K562 (cell line): ENCODE results near the gene TIFAB. TPM values are rescaled to one million over a fixed set of nuclear protein-coding genes. Genes with fewer than 3 reads are reported as not detected.

ENCODE experiments used
- ATAC-seq: fragments of 200-7000 bp; cut with Tn5 transposase; 3 replicates; pipeline ENCODE4 v1.9.1; 2020; ENCODE audit warnings: moderate library complexity
- BruUV-seq: library from RNA; stranded (reverse); fragments of 400-500 nt; replicated peaks from 2 replicates; lab custom pipeline; 2021; lab: Mats Ljungman, UMichigan
- CTCF ChIA-PET: fragments of 300-600 bp; formaldehyde crosslinking; extraction: SDS; loops from one replicate; lab custom pipeline; 2021; ENCODE audit warnings: low intra/inter-chr PET ratio; lab: Yijun Ruan, JAX
- POLR2A ChIA-PET: fragments of 300-600, 350-650 bp; sonication (Branson Sonifier 250); formaldehyde crosslinking; extraction: SDS; loops from one replicate; lab custom pipeline; 2021; ENCODE audit warnings: antibody characterized with exemption, inconsistent platforms; lab: Yijun Ruan, JAX
- DNase-seq, 4 experiments: peaks; one replicate each; pipeline versions ENCODE4 v3.0.0 to v3.0.0-alpha.2; 2011 to 2018; ENCODE audit warnings: low spot score in 3 of 4, mixed read lengths in 3 of 4; ENCODE audit errors: extremely low read depth in 1 of 4
- FAIRE-seq: peaks from 2 replicates; lab custom pipeline; 2011; peaks lifted over from hg19 to GRCh38; lab: Jason Lieb, UNC
- H2AFZ ChIP-seq: 2 replicates; pipeline ENCODE4 v1.6.0; 2011; ENCODE audit warnings: low read depth, low read length, control low read depth, inconsistent platforms
- H3K27ac ChIP-seq: fragments of 200-600 bp; 3 replicates; pipeline ENCODE4 v1.8.0; 2011; ENCODE audit warnings: low read depth, mild to moderate bottlenecking, control low read depth, inconsistent platforms, low read length, moderate library complexity, mixed read lengths; ENCODE audit errors: extremely low read depth
- H3K27me3 ChIP-seq, 2 experiments: fragments of 300-600 bp in 1 of 2; 2 replicates in 1 of 2; 3 replicates in 1 of 2; pipeline versions ENCODE4 v1.6.0 to v1.8.0; 2011; ENCODE audit warnings: inconsistent platforms in 2 of 2, low read length in 2 of 2, mild to moderate bottlenecking in 1 of 2, mixed read lengths in 1 of 2, moderate library complexity in 1 of 2; ENCODE audit not compliant: control insufficient read depth in 2 of 2, insufficient read depth in 2 of 2
- H3K36me3 ChIP-seq: fragments of 300-600 bp; 3 replicates; pipeline ENCODE4 v1.8.0; 2011; ENCODE audit warnings: mild to moderate bottlenecking, low read length, inconsistent platforms; ENCODE audit not compliant: control insufficient read depth, insufficient read depth
- H3K4me1 ChIP-seq, 2 experiments: fragments of 200-600 bp in 1 of 2; replicated peaks in 1 of 2; 2 replicates in 1 of 2; 3 replicates in 1 of 2; pipeline versions ENCODE4 v1.5.1 to v1.8.0; 2011; ENCODE audit warnings: inconsistent platforms in 2 of 2, low read length in 2 of 2, mild to moderate bottlenecking in 1 of 2, mixed read lengths in 1 of 2, moderate library complexity in 1 of 2; ENCODE audit not compliant: control insufficient read depth in 2 of 2, insufficient read depth in 2 of 2
- H3K4me2 ChIP-seq: 2 replicates; pipeline ENCODE4 v1.6.1; 2011; ENCODE audit warnings: low read length, control low read depth, inconsistent platforms, mixed read lengths; ENCODE audit not compliant: insufficient read depth
- H3K4me3 ChIP-seq: fragments of 200-600 bp; sonication (generic), shearing (Covaris generic); 2 replicates; pipeline ENCODE4 v1.5.1; 2016; ENCODE audit warnings: control low read depth, inconsistent platforms
- H3K79me2 ChIP-seq: fragments of 200-600 bp; 3 replicates; pipeline ENCODE4 v1.8.0; 2011; ENCODE audit warnings: low read length, inconsistent platforms; ENCODE audit not compliant: control insufficient read depth, insufficient read depth
- H3K9ac ChIP-seq, 2 experiments: 2 replicates each; pipeline versions ENCODE4 v1.6.0 to v1.6.1; 2011; ENCODE audit warnings: low read depth in 2 of 2, low read length in 2 of 2, control low read depth in 1 of 2, inconsistent platforms in 1 of 2, mild to moderate bottlenecking in 1 of 2, mixed read lengths in 1 of 2; ENCODE audit not compliant: insufficient read depth in 1 of 2
- H3K9me1 ChIP-seq: one replicate; pipeline ENCODE4 v1.6.0; 2011; ENCODE audit warnings: inconsistent platforms, mild to moderate bottlenecking, low read length, moderate library complexity; ENCODE audit not compliant: control insufficient read depth, insufficient read depth
- H3K9me3 ChIP-seq: replicated peaks from 2 replicates; pipeline ENCODE4 v1.5.1; 2011; ENCODE audit warnings: low read depth, low read length, inconsistent platforms; ENCODE audit not compliant: control insufficient read depth, insufficient read depth
- H4K20me1 ChIP-seq: replicated peaks from 2 replicates; pipeline ENCODE4 v1.6.1; 2011; ENCODE audit warnings: low read length, inconsistent platforms, mixed read lengths; ENCODE audit not compliant: control insufficient read depth, insufficient read depth
- HSF4 ChIP-seq: fragments of 250-450 bp; sonication (Bioruptor Pico); IDR thresholded peaks from 2 replicates; pipeline ENCODE4 v2.1.2; 2022; ENCODE audit warnings: mild to moderate bottlenecking, moderate library complexity, borderline replicate concordance
- MTA3 ChIP-seq: fragments of 450-650 bp; formaldehyde crosslinking; IDR thresholded peaks from 2 replicates; pipeline ENCODE4 v1.6.1; 2017; ENCODE audit warnings: mild to moderate bottlenecking, borderline replicate concordance
- RFX5 ChIP-seq: IDR thresholded peaks from 2 replicates; pipeline ENCODE4 v1.6.1; 2011; ENCODE audit warnings: low read depth, mild to moderate bottlenecking, improper control_type of control experiment, low read length
- SMARCA5 ChIP-seq: fragments of 450-650 bp; IDR thresholded peaks from 2 replicates; pipeline ENCODE4 v1.6.1; 2016
- in situ Hi-C: fragments of 300-500 bp; cut with MboI; formaldehyde crosslinking; loops from 4 replicates; pipeline ENCODE4 v1.15.0; 2018; ENCODE audit warnings: inconsistent platforms, mixed read lengths
- intact Hi-C: fragments of 100-400 bp; cut with micrococcal nuclease; formaldehyde crosslinking; loops from 2 replicates; pipeline ENCODE4 v1.14.2; 2022
- polyA plus RNA-seq, 8 experiments: library from polyadenylated mRNA; depleted of rRNA in 4 of 8; stranded (reverse) in 5 of 8; unstranded in 3 of 8; fragments of >200 nt; fragmentation: Nextera tagmentation in 2 of 8; fragmentation: Illumina TruSeq in 1 of 8; extraction: Ambion mirVana in 2 of 8; extraction: Trizol in 1 of 8; gene quantifications; 2 replicates each; pipeline versions ENCODE4 v1.2.1 to v1.2.3, GENCODE V29; 2011 to 2014; ENCODE audit warnings: inconsistent platforms in 1 of 8, missing spikeins in 1 of 8
- total RNA-seq, 7 experiments: library from RNA; depleted of rRNA in 6 of 7; stranded (reverse); fragments of >200 nt in 6 of 7; fragmentation: Illumina TruSeq in 2 of 7; extraction: Trizol in 2 of 7; gene quantifications; 2 replicates each; pipeline versions ENCODE4 v1.2.1 to v1.2.3, GENCODE V29; 2011 to 2021; ENCODE audit warnings: low replicate concordance in 1 of 7
- TF ChIP-seq, protein P1 (sequence below): fragments of 450-650 bp; IDR thresholded peaks from 2 replicates; pipeline ENCODE4 v1.6.1; 2018; ENCODE audit not compliant: partially characterized antibody

TIFAB gene
- total and polyA plus RNA-seq, 9 of the 15 experiments (the other 6 are each of a cell fraction or from before 2014, with no cell fraction given): not detected

DNA sequence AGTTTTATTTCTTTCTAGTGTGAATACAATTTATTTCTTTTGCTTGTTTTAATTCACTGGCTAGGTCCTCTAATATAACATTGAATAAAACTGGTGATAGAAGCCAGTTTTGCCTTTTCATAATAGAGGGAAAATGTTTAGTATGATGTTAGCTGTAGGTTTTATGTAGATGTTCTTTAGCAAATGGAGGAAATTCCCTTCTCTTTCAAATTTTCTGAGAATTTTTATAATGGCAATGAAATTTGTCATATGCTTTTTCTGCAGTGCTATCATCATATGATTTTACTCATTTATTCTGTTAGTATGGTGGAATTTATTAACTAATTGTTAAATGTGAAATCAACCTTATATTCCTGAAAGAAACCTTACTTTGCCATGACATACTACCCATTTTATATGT lies 35.1 kb downstream of the TIFAB start:
- CTCF ChIA-PET: no interaction called here
- H4K20me1 ChIP-seq: no peaks in the 10 kb centered on the region
- no TSS peak for BruUV-seq

More for the DNA sequence above, 35.1 kb downstream of the TIFAB start:
- Histone ChIP-seq H3K9me1 (no peaks in the 10 kb centered on the region), H3K79me2 (no peaks in the 10 kb centered on the region), H3K36me3 (no peaks in the 10 kb centered on the region), H3K4me2 (no peak overlapping the region), H2AFZ (no peak overlapping the region), H3K4me1 (no peaks in the 10 kb centered on the region), H3K9me3 (no peaks in the 10 kb centered on the region), H3K9ac (no peak overlapping the region), H3K4me3 (no peak overlapping the region), H3K27me3 (no peaks in the 10 kb centered on the region; a peak in 1 of 5 replicates), H3K27ac (no peak overlapping the region)
- in situ Hi-C loops (no loop called here), intact Hi-C loops (no loop called here)
- ATAC-seq (no peak), FAIRE-seq (no peak), DNase-seq (no peak)
- POLR2A ChIA-PET: interaction anchor here (1.5 kb wide), 1 partner anchor 9 kb away, joined by 3 read pairs; no protein-coding TSS in a partner anchor
- no peak for TF ChIP-seq MTA3
- TF ChIP-seq, protein P1, sequence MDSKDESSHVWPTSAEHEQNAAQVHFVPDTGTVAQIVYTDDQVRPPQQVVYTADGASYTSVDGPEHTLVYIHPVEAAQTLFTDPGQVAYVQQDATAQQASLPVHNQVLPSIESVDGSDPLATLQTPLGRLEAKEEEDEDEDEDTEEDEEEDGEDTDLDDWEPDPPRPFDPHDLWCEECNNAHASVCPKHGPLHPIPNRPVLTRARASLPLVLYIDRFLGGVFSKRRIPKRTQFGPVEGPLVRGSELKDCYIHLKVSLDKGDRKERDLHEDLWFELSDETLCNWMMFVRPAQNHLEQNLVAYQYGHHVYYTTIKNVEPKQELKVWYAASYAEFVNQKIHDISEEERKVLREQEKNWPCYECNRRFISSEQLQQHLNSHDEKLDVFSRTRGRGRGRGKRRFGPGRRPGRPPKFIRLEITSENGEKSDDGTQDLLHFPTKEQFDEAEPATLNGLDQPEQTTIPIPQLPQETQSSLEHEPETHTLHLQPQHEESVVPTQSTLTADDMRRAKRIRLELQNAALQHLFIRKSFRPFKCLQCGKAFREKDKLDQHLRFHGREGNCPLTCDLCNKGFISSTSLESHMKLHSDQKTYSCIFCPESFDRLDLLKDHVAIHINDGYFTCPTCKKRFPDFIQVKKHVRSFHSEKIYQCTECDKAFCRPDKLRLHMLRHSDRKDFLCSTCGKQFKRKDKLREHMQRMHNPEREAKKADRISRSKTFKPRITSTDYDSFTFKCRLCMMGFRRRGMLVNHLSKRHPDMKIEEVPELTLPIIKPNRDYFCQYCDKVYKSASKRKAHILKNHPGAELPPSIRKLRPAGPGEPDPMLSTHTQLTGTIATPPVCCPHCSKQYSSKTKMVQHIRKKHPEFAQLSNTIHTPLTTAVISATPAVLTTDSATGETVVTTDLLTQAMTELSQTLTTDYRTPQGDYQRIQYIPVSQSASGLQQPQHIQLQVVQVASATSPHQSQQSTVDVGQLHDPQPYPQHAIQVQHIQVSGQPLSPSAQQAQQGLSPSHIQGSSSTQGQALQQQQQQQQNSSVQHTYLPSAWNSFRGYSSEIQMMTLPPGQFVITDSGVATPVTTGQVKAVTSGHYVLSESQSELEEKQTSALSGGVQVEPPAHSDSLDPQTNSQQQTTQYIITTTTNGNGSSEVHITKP: no peak
- TF ChIP-seq RFX5: no peak
- TF ChIP-seq SMARCA5: no peak
- no peak for TF ChIP-seq HSF4 (CRISPR knock-in tag)
